HG02943 (cell line): ENCODE measurements around the gene RPL21.
"Not testable (repeated sequence)": the region's sequence is repeated elsewhere in the genome, so short reads cannot be mapped to it uniquely, and the experiment has no call there.

Source experiments
- ATAC-seq: cut with Tn5 transposase; IDR thresholded peaks from one replicate; pipeline ENCODE4 v1.9.1; 2021; ENCODE audit warnings: mild to moderate bottlenecking, low read depth, moderate library complexity; ENCODE audit not compliant: unreplicated experiment

Gene RPL21

DNA sequence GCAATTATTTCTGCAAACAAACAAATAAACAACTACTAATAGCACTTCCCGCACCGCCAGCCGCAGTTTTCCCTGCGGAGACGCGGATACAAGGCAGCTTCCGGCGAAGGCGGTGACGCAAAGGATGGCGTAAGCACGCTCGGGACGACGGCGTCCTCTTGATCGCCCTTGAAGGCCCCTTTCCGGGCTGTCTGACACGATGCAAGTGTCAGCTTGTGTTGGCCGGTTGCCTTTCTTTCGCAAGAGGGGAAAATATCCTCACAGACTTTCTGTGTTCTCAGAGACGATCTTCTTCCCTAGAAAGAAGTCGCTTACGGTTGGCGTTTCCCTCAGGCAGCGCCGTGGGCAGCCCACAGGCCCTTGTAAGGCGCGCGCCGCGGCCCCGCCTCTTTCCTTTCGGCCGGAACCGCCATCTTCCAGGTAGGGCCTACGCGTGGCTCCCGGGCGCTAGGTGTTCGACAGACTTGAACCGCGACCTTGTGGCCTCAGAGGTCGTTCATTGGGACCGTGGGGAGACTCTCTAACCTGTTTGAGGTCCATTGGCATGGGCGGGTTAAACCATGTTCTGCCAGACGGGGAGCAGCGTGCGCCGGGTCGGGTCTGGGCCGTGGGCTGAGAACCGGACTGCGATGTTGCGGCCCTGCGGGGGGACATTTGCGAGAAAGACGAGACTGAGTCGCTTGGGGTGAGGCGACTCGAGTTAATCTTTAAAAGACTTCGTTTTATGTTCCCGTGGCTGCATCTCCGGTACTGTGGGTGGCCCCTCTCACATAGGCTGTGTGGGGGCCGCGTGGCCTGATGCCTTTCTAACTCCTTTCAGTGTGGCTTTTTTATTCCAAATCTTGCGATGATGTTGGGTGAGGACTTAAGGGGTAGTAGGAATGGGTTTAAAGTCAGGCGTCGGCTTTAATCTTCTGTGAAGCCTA lies at the start of gene RPL21:
RPL21 (plus strand) TSS at position 393 of the 926 bp plus-strand sequence. CDS start 2,219 bp downstream, outside the sequence.
- peak; percentile 94 for ATAC-seq

GRCh38 chr13:27201661-27202060 lies 49.7 kb upstream of the RPL21 start:
- ATAC-seq: no peak

DNA sequence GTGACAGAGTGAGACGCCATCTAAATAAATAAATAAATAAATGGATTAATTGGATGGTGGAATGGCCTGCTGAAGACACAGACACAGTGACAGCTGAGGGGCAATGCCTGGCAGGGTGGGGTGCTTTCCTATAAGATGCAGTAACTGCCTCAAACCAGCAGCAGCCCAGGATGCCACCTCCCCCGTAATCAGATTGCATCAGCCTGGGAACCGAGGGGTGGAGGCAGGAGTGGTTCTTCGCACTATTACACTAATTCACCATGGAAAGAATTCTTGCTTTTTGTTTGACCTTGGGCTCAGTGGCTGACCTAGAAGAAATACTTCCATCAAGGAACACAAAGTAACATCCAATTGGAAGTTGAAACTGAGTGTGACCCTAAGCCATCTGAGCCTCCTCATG lies 48.2 kb upstream of the RPL21 start:
- ATAC-seq: no peak

- ATAC-seq: no peak
Measured at GRCh38 chr13:27203854-27204253, 47.5 kb upstream of the RPL21 start.

DNA sequence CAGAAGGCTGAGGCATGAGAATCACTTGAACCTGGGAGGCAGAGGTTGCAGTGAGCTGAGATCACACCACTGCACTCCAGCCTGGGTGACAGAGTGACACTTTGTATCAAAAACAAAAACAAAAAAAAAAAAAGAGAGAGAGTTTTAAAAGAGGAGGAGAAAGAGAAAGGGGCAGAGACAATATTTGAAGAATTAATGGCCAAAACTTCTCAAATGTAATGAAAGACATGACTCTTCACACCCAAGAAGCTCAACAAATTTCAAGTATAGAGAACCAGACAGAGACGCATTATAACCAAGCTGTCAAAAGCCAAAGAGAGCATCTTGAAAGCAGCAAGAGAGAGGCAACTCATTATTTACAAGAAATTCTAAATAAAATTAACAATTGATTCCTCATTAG lies 42.8 kb upstream of the RPL21 start:
- no peak for ATAC-seq

DNA sequence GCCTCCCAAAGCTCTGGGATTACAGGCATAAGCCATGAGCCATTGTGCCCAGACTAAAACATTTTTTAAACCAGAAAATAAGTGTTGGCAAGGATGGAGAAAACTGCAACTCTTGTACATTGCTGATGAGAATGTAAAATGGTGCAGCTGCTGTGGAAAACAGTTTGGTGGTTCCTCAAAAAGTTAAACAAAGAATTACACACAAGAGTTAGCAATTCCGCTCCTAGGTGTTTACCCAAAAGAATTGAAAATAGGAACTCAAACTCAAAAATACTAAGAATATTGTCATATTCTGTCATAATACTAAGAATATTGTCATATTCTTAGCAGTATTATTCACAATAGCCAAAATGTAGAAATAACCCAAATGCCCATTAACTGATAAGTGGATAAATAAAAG lies 40.1 kb upstream of the RPL21 start:
- no peak for ATAC-seq

GRCh38 chr13:27211771-27212364 lies 39.5 kb upstream of the RPL21 start:
- ATAC-seq: no peak

GRCh38 chr13:27213386-27213785 lies 38.0 kb upstream of the RPL21 start:
- ATAC-seq: not testable (repeated sequence)

GRCh38 chr13:27217791-27218190 lies 33.6 kb upstream of the RPL21 start:
- not testable (repeated sequence) for ATAC-seq

- ATAC-seq: not testable (repeated sequence)
Measured at GRCh38 chr13:27218861-27219260, 32.5 kb upstream of the RPL21 start.

DNA sequence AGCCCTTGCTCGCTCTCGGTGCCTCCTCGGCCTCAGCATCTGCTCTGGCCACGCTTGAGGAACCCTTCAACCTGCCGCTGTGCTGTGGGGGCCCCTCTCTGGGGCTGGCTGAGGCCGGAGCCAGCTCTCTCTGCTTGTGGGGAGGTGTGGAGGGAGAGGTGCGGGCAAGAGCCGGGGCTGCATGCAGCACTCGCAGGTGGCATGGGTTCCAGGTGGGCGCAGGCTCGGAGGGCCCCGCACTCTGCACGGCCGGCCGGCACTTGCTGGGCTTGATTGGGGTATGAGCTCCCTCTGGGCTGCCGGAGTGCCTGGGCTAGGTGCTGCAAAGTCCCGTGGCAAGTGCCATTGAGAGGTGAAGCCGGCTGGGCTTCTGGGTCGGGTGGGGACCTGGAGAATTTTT lies 31.7 kb upstream of the RPL21 start:
- ATAC-seq: no peak

DNA sequence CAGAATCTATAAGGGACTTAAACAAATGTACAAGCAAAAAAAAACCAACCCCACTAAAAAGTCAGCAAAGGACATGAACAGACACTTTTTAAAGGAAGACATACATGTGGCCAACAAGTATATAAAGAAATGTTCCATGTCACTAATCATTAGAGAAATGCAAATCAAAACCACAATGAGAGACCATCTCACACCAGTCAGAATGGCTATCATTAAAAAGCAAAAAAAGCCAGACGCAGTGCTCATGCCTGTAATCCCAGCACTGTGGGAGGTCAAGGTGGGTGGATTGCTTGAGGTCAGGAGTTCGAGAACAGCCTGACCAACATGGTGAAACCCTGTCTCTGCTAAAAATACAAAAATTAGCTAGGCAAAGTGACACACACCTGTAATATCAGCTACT lies 29.3 kb upstream of the RPL21 start:
- ATAC-seq: not testable (repeated sequence)

DNA sequence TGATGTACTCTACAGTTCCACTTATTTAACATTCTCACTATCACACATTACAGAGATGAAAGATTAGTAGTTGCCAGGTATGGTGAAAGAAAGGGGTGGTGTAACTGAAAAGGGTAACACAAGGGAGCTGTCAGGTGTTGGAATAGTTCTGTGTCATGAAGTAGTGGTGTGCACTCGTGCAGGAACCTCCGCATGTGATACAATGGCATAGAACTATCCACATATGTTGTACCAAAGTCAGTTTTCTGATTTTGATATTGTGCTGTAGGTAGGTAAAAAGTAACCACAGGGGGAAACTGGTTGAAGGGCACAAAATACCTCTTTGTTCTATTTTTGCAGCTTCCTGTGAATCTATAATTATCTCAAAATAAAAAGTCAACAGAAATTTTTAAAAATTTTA lies 24.4 kb upstream of the RPL21 start:
- ATAC-seq: no peak

DNA sequence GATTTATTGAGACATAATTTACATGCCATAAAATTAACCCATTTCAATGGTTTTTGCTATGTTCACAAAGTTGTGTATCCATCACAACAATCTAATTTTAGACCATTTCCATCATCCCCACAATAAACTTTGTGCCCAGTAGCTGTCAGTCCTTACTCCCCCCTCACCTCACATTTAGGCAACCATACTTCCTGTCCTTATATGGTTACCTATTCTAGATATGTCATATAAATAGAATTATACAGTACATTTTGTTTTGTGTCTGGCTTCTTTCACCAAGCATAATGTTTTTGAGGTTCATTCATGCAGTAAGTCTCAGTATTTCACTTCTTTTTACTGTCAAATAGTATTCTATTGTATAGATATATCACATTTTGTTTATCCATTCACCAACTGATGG lies 23.2 kb upstream of the RPL21 start:
- ATAC-seq: no peak

GRCh38 chr13:27229642-27230041 lies 21.7 kb upstream of the RPL21 start:
- ATAC-seq: no peak

GRCh38 chr13:27233964-27234363 lies 17.4 kb upstream of the RPL21 start:
- no peak for ATAC-seq

- ATAC-seq: no peak
Measured at GRCh38 chr13:27236478-27236877, 14.9 kb upstream of the RPL21 start.

DNA sequence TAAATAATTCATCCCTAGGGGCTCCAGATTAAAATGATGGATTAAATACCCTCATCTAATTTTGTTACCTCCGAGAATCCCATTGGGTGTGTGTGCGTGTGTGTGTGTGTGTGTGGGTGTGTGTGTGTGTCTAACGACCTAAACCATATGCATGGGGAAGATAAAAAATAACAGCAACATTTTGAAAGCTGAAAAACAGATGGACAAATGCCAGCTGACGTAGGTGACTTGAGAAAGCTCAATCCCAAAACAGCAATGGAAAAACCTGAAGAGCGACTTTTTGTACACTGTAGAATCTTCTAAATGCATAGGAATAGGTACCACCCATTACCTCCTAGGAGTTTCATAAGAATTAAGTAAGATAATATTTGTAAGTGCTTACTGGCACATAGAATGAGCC lies 8.7 kb upstream of the RPL21 start:
- no peak for ATAC-seq

GRCh38 chr13:27245610-27246009 lies 5.7 kb upstream of the RPL21 start:
- ATAC-seq: no peak

DNA sequence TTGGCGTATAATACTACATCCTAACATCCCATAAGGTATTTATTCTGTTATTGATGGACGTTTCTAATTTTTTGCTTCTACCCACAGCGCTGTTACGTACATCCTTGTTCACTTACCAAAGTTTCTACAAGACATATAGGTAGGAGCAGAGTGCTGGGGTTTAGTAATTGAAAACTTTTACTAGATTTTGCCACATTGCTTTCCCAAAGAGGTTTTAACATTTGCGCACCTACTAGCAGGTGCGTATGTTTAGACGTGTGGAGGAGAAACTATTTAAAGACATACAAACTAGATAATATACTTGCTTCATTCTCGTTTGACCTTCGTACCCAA lies 559 bp upstream of the RPL21 start:
- peak; percentile 1 for ATAC-seq

DNA sequence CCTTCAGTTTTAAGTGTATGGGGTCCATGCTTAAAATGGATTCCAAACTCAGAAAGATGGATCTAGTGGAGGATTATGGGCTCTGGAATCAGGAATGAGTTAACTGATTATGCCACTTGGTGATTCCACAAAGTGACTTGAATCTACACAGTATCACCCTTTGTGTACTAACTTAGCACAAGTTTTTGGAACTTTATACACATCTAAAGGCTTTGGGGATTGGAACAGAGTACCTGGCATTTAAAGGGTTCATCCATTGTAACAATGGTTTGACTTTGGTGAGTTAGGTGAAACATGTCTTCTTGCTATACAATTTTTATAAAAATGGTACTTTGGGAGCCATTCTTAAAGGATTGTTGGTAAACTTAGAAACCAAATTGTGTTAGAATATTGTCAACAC lies 1.1 kb downstream of the RPL21 start:
- no peak for ATAC-seq

- ATAC-seq: no peak
Measured at GRCh38 chr13:27257233-27257568, 5.8 kb downstream of the RPL21 start.
